HuH-7 (cell line): ENCODE results near the gene TMEM200B.
A peak's percentile ranks its signal among the peaks of the same experiment; 100 is the strongest.
"Not testable (repeated sequence)": the region's sequence is repeated elsewhere in the genome, so short reads cannot be mapped to it uniquely, and the experiment has no call there.

Experiments used
- DNase-seq: peaks from one replicate; pipeline ENCODE4 v3.0.0; 2011; ENCODE audit warnings: low spot score

TMEM200B gene

DNA sequence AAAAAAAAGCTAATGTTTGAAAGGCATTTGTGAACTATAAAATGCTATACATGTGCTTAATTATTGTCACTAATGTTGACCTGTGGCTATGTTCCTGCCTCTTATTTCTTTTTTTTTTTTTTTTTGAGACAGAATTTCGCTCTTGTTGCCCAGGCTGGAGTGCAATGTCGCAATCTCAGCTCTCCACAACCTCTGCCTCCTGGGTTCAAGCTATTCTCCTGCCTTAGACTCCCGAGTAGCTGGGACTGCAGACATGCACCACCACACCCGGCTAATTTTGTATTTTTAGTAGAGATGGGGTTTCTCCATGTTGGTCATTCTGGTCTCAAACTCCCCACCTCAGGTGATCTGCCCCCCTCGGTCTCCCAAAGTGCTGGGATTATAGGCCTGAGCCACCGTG is 15.7 kb downstream of the TMEM200B start:
- not testable (repeated sequence) for DNase-seq

DNA sequence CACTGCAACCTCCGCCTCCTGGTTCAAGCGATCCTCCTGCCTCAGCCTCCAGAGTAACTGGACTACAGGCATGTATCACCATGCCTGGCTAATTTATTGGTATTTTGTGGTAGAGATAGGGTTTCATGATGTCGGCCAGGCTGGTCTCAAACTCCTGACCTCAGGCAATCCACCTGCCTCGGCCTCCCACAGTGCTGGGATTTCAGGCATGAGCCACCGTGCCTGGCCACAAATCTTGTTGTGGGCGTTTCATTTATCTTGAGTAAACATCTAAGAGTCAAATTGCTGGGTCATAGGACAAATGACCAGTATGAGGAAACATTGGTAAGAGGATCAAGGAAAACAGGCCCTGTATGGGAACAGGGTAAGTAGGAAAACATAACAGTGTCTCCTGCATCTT is 17.9 kb downstream of the TMEM200B start:
- DNase-seq = peak; percentile 56

DNA sequence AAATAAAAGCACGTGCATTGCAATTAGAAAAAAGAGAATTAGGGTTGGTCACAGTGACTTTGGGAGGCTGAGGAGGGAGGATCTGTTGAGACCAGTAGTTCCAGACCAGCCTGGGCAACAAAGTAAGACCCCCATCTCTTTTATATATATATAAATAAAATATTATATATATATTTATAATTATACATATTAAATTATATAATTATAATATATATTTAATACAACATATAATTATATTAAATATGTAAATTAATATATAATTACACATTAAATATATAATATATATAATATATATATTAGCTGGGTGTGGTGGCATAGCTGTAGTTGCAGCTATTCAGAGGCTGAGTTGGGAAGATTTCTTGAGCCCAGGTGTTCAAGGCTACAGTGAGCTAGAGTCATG is 23.2 kb downstream of the TMEM200B start:
- DNase-seq = no peak

DNA sequence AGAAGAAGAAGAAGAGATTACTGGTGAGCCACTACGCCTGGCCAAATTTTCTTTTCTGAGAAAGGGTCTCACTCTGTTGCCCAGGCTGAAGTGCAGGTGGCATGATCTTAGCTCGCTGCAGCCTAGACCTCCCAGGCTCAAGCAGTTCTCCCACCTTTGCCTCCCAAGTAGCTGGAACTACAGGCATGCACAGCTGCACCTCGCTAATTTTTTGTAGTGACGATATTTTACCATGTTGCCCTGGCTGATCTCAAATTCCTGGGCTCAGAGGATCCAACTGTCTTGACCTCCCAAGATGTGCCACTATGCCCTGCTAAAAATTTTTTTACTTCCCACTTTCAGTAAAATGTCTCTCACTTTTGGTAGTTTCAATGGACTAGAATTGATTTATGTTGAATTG is 24.4 kb downstream of the TMEM200B start:
- DNase-seq = no peak

DNA sequence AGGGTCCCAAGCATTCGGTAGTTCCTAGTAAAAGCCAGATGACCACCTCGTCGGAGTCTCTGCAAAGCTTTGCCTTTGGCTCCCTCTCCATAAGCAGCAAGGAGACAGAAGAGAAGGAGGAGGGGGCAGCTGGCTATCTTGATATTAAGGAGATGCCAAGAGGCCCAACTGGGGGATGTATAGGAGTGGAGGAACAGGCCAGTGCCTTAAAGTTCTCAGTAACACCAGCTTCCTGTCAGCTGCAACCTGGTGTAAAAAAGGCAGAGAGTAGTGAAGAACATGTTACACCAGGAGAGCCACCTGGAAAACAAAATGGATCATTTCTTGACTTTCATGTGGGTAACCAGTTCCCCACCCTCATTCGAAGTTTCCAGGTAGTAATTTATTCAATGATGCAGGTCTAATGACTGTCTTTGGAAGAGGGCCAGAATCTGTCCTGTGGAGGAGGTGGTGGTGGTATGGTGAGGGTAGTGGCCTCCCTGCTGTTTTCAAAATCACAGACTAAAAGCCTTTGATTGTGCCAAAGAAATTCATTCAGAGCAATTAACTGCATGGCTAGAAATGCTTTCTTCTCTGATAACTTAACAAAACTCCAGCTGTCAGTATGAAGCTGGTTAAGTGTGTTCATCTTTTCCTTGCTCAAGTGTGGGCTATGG is 27.3 kb downstream of the TMEM200B start:
- no peak for DNase-seq

DNA sequence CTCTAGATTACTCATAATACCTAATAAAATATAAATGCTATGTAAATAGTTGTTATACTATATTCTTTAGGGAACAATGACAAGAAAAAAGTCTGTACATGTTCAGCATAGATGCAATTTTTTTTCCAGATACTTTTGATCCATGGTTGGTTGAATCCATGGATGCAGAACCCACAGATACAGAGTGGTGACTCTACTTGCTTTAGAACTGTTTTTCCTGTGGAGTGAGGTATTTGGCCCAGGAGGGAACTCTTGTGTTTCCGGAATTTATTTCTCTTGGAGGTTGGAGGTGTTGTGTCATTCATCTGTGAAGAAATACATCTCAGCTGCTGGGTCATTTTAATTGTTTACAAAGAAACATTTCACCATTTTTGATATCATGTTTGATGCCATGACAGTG is 28.7 kb downstream of the TMEM200B start:
- no peak for DNase-seq

DNA sequence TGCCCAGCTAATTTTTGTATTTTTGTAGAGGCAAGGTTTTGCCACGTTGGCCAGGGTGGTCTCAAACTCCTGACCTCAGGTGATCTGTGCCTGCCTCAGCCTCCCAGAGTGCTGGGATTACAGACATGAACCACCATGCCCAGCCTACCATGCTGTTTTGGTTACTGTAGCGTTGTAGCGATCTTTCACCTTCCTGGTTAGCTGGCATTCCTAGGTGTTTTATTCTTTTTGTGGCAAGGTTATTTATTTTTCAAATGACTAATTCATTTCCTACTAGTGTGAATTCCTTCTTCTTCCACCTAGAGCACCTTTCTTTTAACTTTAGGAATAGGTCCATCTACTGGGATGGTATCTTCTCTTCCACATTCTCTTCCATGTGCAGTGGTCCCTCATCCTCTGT is 29.3 kb downstream of the TMEM200B start:
- DNase-seq = no peak

DNA sequence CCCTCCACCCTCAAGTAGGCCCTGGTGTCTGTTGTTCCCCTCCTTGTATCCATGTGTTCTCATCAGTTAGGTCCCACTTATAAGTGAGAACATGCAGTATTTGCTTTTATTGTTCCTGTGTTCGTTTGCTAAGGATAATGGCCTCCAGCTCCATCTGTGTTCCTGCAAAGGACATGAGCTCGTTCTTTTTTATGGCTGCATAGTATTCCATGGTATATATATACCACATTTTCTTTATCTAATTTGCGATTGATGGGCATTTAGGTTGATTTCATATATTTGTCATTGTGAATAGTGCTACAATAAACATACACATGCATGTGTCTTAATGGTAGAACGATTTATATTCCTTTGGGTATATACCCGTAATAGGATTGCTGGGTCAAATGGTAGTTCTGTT is 31.0 kb downstream of the TMEM200B start:
- not testable (repeated sequence) for DNase-seq

DNA sequence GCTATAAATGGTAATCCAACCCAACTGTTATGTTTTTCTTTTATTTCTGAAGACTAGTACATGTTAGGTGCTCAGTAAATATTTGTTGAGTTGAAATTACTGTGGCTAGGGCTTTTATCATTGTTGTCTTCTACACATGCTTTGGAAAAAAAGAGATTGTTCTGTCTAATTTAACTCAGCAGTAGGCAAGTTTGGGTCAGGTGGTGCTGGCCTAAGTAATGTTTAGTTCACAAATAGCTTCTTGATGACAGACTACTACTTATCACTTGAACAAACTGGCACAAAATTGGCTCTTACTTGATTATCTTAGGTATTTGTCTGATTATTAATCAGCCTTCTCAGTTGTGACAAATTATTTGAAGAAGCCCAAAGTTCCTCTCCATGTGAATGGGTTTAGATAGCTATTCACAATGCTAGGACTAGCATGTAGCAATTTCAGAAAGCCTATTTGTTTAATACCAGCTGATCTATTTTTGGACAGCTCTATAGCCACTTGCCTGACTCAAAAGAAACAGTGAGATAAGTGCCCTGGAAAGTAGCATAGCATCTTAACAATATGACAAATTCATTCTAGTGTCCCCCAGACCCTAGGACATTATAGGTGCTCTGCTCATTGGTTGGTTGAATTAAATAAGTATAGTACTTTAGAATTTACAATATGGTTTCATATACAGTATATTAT is 32.6 kb downstream of the TMEM200B start:
- DNase-seq = no peak

DNA sequence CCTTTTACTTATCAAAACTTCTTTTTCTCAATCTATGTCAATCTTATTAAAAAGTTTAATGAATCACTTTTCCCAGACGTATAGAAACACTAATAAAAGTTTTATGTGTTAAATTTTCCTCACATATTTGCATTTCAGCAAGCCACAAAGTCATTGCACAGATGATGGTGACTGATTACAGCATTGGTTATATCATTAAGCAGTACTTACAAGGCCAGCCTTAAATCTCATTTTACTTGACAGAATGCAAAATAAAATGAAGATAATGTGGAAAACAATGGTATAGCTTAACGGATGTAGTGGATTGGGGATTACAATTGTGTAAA is 39.5 kb downstream of the TMEM200B start:
- no peak for DNase-seq

DNA sequence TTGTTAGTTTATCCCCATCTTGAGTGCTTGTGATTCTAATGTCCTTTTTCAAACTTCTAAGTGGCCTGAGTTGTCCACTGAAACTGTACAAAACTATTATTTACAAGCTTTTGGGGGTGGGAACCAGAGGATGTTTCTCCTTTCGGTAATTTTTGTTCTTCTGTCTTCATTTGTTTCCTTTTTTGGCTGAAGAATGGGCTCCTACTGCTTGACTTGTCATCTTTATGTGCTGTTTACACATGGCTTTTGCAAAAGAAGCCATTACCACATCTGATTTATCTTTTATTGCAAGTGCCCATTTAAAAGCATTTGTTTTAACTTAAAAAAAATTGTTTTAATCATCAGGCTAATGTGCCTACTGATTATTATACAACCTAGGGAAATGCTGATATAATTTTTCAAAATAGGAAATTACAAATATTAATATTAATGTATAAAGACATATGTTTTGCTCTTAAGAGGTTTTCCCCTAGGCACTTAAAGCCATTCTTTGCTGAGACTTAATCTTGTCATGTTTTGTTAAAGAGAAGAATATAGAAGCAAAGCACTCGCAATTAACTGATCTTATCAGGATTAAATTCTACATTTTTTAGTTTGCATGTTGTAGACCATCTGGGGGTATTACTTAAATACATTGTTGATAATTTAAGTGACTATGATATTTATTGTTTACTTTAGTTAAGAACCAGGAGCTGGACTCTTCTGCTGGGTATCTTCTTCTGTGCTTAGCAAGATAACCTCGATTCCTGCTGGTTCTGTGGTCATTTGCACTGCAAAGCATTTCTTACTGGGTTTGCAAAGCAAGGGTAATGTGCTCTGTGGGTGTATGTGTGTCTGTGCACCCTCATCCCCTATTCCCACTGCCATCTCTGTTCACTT is 40.1 kb downstream of the TMEM200B start:
- no peak for DNase-seq

DNA sequence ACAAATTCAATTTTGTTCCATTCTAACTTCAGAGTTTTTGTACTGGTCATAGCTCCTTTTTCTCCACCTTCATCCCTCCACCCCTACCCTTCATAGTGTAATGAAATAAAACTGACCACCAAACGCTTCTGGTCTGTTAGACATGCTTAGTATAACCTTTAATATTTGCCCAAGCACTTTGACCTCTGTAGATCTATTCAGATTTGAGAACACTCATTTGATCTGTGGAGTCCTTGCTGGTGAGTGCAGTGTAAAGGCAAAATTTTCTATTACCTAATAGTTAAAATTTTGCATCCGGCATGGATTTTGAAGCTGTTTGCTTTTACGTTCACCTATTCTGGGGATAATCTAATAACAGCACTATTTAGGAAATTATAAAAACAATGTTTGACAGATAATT is 41.2 kb downstream of the TMEM200B start:
- DNase-seq = no peak

DNA sequence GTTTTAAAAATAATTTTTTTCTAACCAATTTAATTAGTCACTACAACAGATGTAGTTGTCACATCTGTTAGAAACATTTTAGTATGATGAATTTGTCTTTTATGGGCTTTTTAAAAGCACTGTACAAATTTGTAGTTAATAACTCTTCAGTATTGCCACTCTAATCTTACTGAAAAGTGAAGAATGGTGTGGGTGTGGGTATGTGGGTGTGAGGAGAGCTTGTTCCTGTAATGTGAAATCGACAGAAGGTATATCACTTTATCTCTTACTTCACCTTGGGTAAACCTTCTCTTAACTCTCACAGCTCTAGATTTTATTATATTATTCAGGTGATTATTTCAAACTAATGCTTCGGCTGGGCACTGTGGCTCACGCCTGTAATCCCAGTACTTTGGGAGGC is 42.5 kb downstream of the TMEM200B start:
- DNase-seq = no peak

DNA sequence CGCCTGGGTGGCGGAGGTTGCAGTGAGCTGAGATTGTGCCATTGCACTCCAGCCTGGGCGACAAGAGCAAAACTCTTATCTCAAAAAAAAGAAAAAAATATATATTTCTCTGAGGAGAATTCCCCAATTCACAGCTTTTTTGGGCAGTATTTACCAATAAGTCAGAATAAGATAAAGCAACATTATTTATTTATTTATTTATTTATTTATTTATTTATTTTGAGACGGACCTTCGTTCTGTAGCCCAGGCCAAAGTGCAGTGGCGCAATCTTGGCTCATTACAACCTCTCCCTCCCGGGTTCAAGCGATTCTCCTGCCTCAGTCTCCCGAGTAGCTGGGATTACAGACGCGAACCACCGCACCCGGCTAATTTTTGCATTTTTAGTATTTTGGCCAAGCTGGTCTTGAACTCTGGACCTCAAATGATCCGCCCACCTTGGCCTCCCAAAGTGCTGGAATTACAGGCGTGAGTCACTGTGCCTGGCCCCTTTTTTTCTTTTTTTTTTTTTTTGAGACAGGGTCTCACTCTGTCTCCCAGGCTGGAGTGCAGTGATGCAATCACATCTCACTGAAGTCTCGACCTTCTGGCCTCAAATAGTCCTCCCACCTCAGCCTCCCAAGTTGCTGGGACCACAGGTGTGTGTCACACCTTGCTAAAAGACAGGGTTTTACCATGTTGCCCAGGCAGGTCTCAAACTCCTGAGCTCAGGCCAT is 43.6 kb downstream of the TMEM200B start:
- DNase-seq = not testable (repeated sequence)

DNA sequence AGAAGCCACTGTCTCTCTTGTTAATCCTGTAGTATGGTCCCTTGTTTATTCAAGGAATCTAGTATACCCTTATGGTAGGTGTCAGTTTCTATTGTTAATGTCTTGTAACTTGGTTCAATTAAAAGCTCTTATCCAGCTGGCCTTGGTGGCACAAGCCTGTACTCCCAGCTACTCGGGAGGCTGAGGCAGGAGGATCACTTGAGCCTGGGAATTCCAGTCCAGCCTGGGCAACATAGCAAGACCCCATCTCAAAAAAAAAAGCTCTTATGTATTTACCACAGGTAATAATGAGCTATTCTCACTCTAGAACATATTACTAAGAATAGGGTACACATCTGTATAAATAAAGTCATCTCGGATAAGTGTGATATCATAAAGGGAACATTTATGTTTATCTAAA is 46.5 kb downstream of the TMEM200B start:
- DNase-seq = no peak
